Measurements from ENCODE around the gene WDR76.

DNA sequence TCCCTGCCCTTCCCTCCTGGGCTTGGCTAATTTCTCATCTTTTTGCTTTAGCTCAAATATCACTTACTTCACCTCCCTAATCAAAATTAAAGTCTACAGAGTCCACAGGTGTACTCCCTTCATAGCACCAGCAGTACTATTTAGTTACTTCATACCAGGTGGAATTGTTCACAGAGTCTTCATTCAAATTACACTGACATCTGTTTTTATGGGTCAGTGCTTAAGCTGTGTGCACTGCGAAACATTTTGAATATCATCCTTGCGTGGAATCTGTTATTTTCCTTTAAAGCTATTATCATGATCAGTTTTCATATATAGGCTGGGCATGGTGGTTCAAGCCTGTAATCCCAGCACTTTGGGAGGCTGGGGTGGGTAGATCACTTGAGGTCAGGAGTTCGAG is 37.4 kb upstream of the WDR76 start:
- TF ChIP-seq CTCF (conservative IDR thresholded peaks at IDR 0.05 in 1 of 2, IDR thresholded peaks at IDR 0.05 in 1 of 2; ENCODE audit: extremely low read depth in 1 of 2, insufficient read depth in 1 of 2, low read depth in 1 of 2, low read length in 2 of 2) = no peak
- no peak for TF ChIP-seq EZH2 (IDR thresholded peaks at IDR 0.05; ENCODE audit: borderline replicate concordance, low read length)

All from mammary epithelial cell (primary cell).